HPDE6-E6E7 (cell line): ENCODE measurements around the gene SLC12A6.

Experiments used
- DNase-seq: peaks from one replicate; pipeline ENCODE4 v3.0.0; 2011; ENCODE audit warnings: missing footprints; ENCODE audit errors: extremely low spot score

SLC12A6 gene

GRCh38 chr15:34330279-34330678, 7.3 kb downstream of the SLC12A6 start:
- no peak for DNase-seq

DNA sequence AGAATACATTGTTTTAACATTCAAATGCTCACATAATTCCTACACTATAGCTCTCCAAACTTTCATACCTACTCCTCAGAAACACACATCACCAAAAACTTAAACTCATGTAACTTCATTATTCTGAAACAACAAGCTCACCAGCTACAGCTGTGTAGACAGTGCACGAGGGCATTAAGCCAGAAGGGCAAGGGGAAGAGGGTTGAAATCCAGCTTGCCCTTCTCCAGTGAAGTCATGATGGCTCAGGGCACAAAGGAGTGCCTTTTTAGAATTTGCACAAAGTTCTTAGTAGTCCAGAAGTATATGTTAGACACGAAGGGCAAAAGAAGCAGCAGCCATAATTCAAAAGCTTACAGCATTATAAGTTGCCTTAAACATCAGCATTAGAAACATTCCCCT, 8.6 kb downstream of the SLC12A6 start:
- DNase-seq = no peak

- no peak for DNase-seq
These were observed 9.7 kb downstream of the SLC12A6 start for GRCh38 chr15:34327906-34328305.

- DNase-seq = no peak
These were observed 12.2 kb downstream of the SLC12A6 start for GRCh38 chr15:34325368-34325767.

DNA sequence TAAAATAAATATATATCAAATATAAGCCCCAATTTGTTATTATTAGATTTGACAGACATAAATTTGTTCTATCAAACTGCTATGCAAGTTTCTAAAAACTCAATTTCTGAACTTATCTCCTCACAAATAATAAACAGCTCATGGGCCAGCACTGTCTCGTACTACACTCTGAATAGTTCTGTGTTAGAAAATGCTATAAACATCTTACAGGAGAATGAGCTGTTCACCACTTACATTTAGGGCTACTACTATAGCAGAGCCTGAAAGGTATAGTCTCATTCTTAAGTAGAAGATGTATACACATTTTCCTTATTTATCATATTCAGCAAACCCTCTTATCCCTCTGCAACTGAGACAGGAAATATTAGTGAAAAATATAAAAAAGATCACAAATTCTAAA, 12.6 kb downstream of the SLC12A6 start:
- DNase-seq = no peak

GRCh38 chr15:34323217-34323616, 14.4 kb downstream of the SLC12A6 start:
- DNase-seq = no peak

DNA sequence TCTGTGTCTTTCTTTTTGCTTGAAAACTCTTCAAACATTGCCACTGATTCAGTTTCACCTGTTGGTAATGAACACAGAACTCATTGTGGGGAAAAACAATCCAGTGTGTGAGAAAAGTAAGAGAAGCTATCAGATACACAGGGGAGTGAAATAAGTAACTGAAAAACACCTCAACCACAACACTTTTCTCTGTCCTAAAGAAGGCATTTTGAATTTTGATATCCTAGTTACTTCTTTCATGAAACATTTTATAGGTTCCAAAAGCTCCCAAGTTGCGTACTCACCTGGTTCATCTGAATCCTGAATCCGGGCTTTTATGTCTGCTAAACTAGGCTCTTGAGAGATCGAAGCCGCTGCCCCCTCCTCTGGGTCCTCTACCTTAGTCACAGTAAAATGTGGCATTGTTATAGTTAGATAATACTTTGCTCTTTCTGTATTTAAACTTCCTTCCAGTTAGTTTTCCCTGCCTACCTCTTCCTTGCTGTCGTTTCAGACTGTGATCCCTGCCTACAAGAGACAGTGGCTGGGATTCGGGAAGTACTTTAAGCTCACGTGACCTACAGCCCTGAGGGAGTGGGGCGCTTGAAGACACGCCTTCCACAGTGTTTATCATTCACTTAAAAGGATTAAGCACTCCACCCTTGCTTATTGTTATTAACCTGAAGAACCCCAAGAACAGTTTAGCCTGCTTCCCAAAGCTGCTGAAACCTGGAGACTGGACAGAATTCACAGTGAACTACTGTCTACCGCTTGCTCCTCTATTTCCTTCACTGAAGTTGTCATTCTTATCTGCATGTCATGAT, 19.1 kb downstream of the SLC12A6 start:
- peak; percentile 73 for DNase-seq

DNA sequence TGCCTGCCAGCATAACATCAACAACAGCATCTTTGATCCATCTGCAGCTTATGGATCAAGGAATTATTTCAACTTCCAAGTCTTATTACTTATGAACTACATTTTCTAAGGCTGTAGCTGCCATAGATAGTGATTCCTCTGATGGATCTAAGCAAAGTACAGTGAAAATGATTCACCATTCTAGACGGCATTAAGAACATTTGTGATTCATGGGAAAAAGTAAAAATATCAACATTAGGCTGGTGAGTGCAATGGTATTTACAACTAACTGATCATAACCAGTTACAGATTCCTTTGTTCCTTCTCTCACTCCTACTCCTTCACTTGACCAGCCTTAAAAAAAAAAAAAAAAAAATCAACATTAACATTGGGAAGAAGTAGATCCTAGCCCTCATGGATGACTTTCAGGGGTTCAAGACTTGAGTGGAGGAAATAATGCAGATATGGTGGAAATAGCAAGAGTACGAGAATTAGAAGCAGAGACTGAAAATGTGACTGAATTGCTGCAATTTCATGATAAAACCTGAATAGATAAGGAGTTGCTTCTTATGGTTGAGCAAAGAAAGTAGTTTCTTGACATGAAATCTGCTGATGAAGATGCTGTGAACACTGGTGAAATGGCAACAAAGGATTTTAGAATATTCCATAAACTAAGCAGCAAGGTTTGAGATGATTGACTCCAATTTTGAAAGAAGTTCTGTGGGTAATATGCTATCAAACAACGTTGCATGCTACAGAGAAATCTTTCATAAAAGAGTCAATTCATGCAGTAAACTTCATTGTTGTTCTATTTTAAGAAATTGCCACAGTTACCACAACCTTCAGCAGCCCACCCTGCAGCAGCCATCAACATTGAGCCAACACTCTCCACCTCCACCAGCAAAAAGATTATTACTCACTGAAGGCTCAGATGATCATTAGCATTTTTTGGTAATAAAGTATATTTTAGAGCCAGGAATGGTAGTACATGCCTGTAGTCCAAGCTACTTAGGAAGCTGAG, 22.8 kb downstream of the SLC12A6 start:
- no peak for DNase-seq

DNA sequence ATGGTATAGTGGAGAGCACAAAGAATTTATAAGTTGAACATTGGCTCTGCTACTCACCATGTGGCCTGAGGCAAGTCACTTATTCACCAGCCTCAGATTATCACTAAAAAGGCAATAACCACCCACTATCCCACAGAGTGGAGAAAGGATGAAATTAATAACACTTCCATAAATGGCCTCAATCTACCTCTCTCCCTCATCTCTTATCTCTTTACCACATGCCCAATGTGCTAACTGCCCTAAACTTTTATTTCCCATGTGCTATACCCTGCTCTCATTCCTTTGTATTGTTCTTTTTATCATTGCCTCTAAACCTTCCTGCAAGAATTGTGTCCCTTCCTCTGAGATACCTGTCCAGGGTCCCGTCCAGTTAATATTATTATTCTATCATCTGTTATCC, 26.0 kb downstream of the SLC12A6 start:
- no peak for DNase-seq

DNA sequence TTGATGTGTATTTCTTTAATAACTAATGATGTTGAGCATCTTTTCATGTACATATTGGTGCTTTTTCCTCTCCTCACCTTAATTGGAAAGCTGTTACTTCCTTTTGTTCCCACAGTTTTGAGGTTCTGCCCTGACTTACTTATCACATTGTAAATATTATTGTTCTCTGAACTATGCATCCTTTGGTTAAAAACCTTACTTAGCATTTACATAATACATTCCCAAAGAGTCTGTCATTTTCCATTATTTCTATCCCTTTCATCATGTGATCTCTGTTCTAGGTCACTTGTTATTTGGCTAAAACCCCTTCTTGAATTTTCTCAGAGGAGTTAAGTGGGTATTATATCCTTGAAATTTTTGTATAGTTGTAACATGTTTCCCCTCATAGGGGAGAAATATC, 33.0 kb downstream of the SLC12A6 start:
- no peak for DNase-seq

- no peak for DNase-seq
These were observed 36.5 kb downstream of the SLC12A6 start for GRCh38 chr15:34301058-34301457.

GRCh38 chr15:34297059-34297458, 40.5 kb downstream of the SLC12A6 start:
- no peak for DNase-seq

GRCh38 chr15:34292621-34293020, 45.0 kb downstream of the SLC12A6 start:
- no peak for DNase-seq

DNA sequence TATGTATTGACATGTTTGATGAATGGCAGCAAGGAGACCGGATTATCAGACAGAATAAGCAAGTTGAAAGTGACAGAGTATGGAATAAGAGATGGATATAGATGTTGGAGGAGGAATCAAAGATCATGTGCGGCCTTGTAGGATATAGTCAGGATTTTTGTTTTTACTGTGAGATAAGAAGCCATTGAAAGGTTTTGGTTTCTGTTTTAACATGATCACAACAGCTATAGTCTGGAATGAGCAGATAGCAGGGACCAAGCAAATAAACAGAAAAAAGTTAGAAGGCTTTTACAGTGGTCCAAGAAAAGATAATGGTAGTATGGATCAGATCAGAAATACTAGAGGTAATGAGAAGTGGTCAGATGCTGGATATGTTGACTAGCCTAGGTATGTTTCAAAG, 52.6 kb downstream of the SLC12A6 start:
- no peak for DNase-seq

- DNase-seq = no peak
These were observed 55.2 kb downstream of the SLC12A6 start for GRCh38 chr15:34282384-34282783.

GRCh38 chr15:34280193-34280592, 57.4 kb downstream of the SLC12A6 start:
- DNase-seq = no peak

GRCh38 chr15:34279368-34279767, 58.2 kb downstream of the SLC12A6 start:
- DNase-seq = no peak

DNA sequence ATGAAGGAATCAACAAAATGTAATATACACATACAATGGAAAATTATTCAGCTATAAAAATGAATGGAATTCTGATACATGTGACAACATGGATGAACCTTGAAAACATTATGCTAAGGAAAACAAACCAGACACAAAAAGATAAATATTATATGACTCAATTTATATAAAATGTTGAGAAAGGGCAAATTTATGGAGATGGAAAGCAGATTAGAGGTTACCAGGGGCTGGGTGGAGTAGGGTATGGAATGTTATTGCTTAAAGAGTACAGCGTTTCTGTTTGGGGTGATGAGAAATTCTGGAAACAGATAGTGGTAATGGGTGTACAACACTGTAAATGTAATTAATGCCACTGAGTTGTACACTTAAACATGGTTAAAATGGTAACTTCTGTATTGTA, 61.9 kb downstream of the SLC12A6 start:
- no peak for DNase-seq

- DNase-seq = peak; percentile 4
These were observed 62.4 kb downstream of the SLC12A6 start for GRCh38 chr15:34275154-34275553.

DNA sequence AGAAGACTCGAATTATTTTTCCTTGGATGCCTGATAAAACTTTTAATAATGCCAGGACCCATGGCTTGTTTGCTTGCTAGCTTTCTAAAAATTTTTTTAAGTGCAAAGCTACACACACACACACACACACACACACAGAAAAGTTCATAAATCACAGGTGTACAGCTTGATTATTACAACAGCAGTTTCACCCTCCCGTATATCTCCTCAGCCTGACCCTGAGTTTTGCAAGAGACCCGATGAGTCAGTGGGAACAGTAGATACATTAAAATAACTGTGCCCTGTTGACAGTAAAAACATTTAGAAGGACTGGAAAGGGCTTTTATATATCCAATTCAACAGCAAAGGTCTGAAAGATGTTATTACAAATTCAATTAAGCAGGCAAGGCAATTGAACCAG, 66.1 kb downstream of the SLC12A6 start:
- DNase-seq = peak; percentile 31

DNA sequence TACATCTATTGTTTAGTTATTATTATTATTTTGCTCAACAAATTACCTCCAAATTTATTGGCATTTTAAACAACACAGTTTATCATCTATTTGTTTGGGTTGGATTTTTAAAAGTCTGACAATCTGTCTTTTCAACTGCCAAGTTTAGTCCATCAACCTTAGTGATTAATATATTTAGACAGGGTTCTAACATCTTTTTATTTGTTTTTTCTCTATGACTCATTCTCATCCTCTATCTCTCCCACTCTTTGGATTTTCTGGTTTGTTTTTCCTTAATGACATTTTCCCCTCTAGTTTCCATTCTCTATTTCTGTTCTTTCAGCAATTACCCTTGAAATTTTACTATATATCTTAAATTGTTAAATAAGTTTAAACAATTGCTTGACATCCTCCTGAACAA, 70.8 kb downstream of the SLC12A6 start:
- no peak for DNase-seq

GRCh38 chr15:34264076-34264475, 73.5 kb downstream of the SLC12A6 start:
- DNase-seq = no peak

GRCh38 chr15:34262362-34262761, 75.2 kb downstream of the SLC12A6 start:
- no peak for DNase-seq
